Heart left ventricle (tissue), 16 donors: Measurements from ENCODE around the gene CHAF1A. TPM values are rescaled to one million over a fixed set of nuclear protein-coding genes. Genes with fewer than 3 reads are reported as not detected.

Source experiments
- ATAC-seq, 4 donors: fragments of 200-7000 bp; cut with Tn5 transposase; one replicate each; pipeline ENCODE4 v1.9.1; 2020 to 2022; ENCODE audit warnings: moderate library complexity in 4 of 4, mild to moderate bottlenecking in 3 of 4, moderate number of reproducible peaks in 1 of 4
- DNase-seq, 5 donors: peaks; one replicate each; pipeline ENCODE4 v3.0.0-alpha.2; 2020
- H3K27ac ChIP-seq, 12 donors: fragments of 200-600 bp; sonication (generic) in 4 of 12; one replicate each; pipeline versions ENCODE4 v1.5.0 to v1.8.0; 2016 to 2022; ENCODE audit warnings: mild to moderate bottlenecking in 2 of 12
- H3K27me3 ChIP-seq, 9 donors: fragments of 200-600 bp; sonication (generic) in 2 of 9; one replicate each; pipeline versions ENCODE4 v1.5.1 to v1.8.0; 2016 to 2022; ENCODE audit warnings: mild to moderate bottlenecking in 3 of 9
- H3K36me3 ChIP-seq, 9 donors: fragments of 200-600 bp; sonication (generic) in 2 of 9; one replicate each; pipeline versions ENCODE4 v1.5.0 to v1.8.0; 2018 to 2022; ENCODE audit warnings: mild to moderate bottlenecking in 2 of 9
- H3K4me1 ChIP-seq, 12 donors: fragments of 200-600 bp; sonication (generic) in 4 of 12; one replicate each; pipeline versions ENCODE4 v1.5.0 to v1.8.0; 2016 to 2022; ENCODE audit warnings: mild to moderate bottlenecking in 3 of 12
- H3K4me3 ChIP-seq, 12 donors: fragments of 200-600 bp; sonication (generic) in 4 of 12; one replicate each; pipeline versions ENCODE4 v1.5.0 to v1.8.0; 2017 to 2022; ENCODE audit warnings: mild to moderate bottlenecking in 9 of 12, moderate library complexity in 4 of 12
- H3K9me3 ChIP-seq, 12 donors: fragments of 200-600 bp; sonication (generic) in 4 of 12; one replicate each; pipeline versions ENCODE4 v1.5.0 to v1.8.0; 2016 to 2022; ENCODE audit warnings: mild to moderate bottlenecking in 1 of 12
- POLR2A ChIP-seq, 2 donors: fragments of 450-650 bp; IDR thresholded peaks; one replicate each; pipeline ENCODE4 v1.6.1; 2017; ENCODE audit warnings: antibody characterized with exemption in 2 of 2, mild to moderate bottlenecking in 2 of 2, moderate library complexity in 2 of 2
- WGBS, 4 donors: extraction: QIAGEN DNeasy Blood & Tissue Kit in 2 of 4; methylation state at CpG; one replicate each; pipeline versions ENCODE4 v1.1.5 to v1.1.7; 2013 to 2018; 5-methylcytosine and 5-hydroxymethylcytosine counted together
- intact Hi-C, 10 donors: fragments of 100-400 bp; cut with DNase I; formaldehyde crosslinking; loops; one replicate each; pipeline versions ENCODE4 v1.11.1 to v1.14.2; 2022
- polyA plus RNA-seq, 2 donors: library from polyadenylated mRNA; stranded (reverse); fragments of 200-250 nt; gene quantifications; one replicate each; pipeline ENCODE4 v1.2.3, GENCODE V29; 2013
- total RNA-seq, 9 donors: library from RNA; depleted of rRNA in 2 of 9; stranded (reverse); fragments of >200 nt in 2 of 9; fragmentation: NEBNext Ultra II Directional in 3 of 9; extraction: Animal tissue kit (Norgen Biotek cat#: 25700) in 3 of 9; gene quantifications; one replicate each; pipeline versions ENCODE4 v1.1.0 to v1.2.4, GENCODE V29; 2016 to 2023
- TF ChIP-seq, protein P1 (sequence below), 12 donors: fragments of 200-600 bp; sonication (generic) in 4 of 12; IDR thresholded peaks; one replicate each; pipeline versions ENCODE4 v1.5.0 to v1.8.0; 2018 to 2022; ENCODE audit warnings: antibody characterized with exemption in 12 of 12, mild to moderate bottlenecking in 5 of 12
- donor health status: ischemic (EF 13 %, LVEDD 7.1; RV severe dilation, severe dysfunction).
- donor health status: healthy with polysubstance abuse.
- donor health status: DM: no; HTN: yes; CAD: no.
- donor health status: DM: no; HTN: no; CAD: no.
- donor health status: ischemic (EF 25% LVEDD 6.9; RV normal size, moderate dysfunction).
- donor health status: ischemic (EF 25% LVEDD 5.7; RV mildly dilated, moderate dysfunction).
- donor health status: healthy.
- donor health status: DM: yes; HTN: yes; CAD: no.
- donor health status: ischemic (EF 35%, LVEDD 5.7; RV mildly dilated, moderate dysfunction).
- donor health status: nonischemic (EF 11% LVEDD 7.7; RV severe dilation, severe dysfunction).
- donor health status: DM: yes; HTN: yes; CAD: no.
- donor health status: PGD.
- donor health status: ischemic (EF 29% LVEDD 5.4; RV normal size, mild dysfunction).
- donor health status: nonischemic (EF 23%, LVEDD 6.1; RV moderate dilation, normal function).

CHAF1A gene
- total and polyA plus RNA-seq, 11 donors = 2.9 to 10.7 (median 5.5) TPM

DNA sequence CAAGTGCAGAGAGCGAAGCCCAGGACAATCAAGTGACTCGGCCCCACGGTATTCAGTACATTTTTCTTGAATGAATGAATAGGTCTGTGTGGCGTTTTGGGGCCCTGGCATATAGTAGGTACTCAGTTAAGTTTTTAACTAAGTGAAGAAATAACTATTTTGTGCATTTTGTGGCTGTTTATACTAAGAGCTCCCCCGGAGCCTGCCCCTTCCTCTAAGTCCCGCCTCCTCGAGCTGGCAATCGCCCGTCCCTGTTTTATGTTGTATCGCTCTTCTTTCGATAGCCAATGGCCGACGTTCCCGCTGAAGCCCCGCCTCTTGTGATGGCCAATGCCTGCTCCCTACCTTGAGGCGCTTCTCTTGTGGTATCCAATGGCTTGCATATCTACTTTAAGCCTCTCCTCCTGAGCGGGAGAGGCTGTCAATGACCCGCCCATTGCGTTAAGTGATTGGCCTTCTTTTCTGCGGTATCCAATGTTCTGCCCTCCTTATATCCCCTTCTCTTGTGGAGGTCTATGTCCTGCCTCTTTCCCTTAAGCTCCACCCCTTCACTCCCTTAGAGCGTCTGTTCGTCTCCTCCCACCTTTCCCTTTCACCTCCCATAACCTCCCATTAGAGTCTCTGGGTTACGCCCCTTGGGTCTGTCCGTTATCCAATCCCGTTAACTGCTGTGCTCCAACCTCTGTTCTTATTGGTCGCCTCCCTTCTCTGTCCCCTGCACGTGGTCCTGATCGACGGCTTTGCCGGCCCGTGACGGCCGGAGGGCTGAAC is 69.1 kb downstream of the CHAF1A start:
- 0 to 2% (median 1%) methylated on average over 31 to 33 of the region's 33 CpGs for WGBS, 4 donors
- Histone ChIP-seq H3K27ac (peak overlapping the region; percentile 26 to 95 (median 82)), H3K27me3 (no peaks in the 10 kb centered on the region), H3K36me3 (peaks cover 0 to 15% (median 12%) of the 10 kb centered on the region in 9 donors), H3K4me3 (peak overlapping the region; percentile 65 to 98 (median 92)), H3K9me3 (no peaks in the 10 kb centered on the region), H3K4me1 (peaks cover 0 to 27% (median 18%) of the 10 kb centered on the region in 12 donors)
- intact Hi-C loops = loop anchor here in 1 of 10 donors (1.0 kb wide), 1 partner anchor 14 kb away; the partner anchor contains the start of gene UBXN6
- peak; percentile 97 to 99 (median 98) for DNase-seq
- ATAC-seq = peak; percentile 94 to 97 (median 97)
- TF ChIP-seq, protein P1, sequence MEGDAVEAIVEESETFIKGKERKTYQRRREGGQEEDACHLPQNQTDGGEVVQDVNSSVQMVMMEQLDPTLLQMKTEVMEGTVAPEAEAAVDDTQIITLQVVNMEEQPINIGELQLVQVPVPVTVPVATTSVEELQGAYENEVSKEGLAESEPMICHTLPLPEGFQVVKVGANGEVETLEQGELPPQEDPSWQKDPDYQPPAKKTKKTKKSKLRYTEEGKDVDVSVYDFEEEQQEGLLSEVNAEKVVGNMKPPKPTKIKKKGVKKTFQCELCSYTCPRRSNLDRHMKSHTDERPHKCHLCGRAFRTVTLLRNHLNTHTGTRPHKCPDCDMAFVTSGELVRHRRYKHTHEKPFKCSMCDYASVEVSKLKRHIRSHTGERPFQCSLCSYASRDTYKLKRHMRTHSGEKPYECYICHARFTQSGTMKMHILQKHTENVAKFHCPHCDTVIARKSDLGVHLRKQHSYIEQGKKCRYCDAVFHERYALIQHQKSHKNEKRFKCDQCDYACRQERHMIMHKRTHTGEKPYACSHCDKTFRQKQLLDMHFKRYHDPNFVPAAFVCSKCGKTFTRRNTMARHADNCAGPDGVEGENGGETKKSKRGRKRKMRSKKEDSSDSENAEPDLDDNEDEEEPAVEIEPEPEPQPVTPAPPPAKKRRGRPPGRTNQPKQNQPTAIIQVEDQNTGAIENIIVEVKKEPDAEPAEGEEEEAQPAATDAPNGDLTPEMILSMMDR (IDR thresholded peaks at IDR 0.05) = no peak
- TF ChIP-seq POLR2A (IDR thresholded peaks at IDR 0.05) = peak in 1 of 2 donors; percentile 79

DNA sequence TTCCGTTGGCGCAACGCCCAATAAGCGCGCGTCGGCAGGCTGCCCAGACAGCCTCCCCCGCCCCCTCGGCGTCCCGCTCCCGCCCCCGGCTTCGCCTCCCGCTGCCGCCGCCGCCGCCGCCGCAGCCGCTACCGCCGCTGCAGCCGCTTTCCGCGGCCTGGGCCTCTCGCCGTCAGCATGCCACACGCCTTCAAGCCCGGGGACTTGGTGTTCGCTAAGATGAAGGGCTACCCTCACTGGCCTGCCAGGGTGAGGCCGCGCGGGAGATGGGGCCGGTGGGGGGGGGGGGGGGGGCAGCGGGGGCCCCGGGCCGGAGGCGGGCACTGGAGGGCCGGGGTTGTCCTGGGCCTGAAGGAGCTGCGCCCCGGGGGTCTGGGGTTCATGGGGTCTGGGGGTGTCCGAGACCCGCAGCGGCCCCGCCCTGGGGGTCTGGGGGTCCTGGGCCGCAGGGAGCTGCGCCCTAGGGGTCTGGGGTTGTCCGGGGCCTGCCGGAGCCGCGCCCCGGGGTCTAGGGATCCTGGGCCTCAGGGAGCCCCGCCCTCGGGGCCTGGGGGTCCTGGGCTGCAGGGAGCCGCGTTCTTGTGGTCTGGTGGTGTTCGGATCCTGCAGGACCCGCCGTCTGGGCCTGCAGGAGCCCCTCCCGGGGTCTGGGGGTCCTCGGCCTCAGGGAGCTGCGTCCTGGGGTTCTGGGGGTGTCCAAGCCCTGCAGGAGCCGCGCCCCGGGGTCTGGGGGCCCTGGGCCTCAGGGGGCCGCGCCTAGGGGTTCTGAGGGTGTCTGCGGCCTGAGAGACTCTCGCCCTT is 69.9 kb downstream of the CHAF1A start, which contains the start of gene HDGFL2:
HDGFL2 (plus strand) TSS at position 124 of the 801 bp plus-strand sequence; CDS start at position 178, 54 bp downstream.
- peaks cover 0 to 27% (median 18%) of the 10 kb centered on the region in 12 donors for H3K4me1 ChIP-seq
- peak within 1 kb of the TSS; percentile 26 to 95 (median 82) for H3K27ac ChIP-seq
- 0 to 1% (median 0%) methylated on average over 5 to 70 of the region's 71 CpGs for WGBS, 4 donors
- ATAC-seq = no peak
- H3K9me3 ChIP-seq = no peaks in the 10 kb centered on the region
- DNase-seq = peak in 1 of 5 donors; percentile 98
- peak within 1 kb of the TSS; percentile 65 to 98 (median 92) for H3K4me3 ChIP-seq
- intact Hi-C loops = no loop called here
- H3K36me3 ChIP-seq = peaks cover 0 to 23% (median 19%) of the 10 kb centered on the region in 9 donors
- H3K27me3 ChIP-seq = no peaks in the 10 kb centered on the region
- no peak for TF ChIP-seq POLR2A (IDR thresholded peaks at IDR 0.05)
- TF ChIP-seq, protein P1 (IDR thresholded peaks at IDR 0.05) = no peak

DNA sequence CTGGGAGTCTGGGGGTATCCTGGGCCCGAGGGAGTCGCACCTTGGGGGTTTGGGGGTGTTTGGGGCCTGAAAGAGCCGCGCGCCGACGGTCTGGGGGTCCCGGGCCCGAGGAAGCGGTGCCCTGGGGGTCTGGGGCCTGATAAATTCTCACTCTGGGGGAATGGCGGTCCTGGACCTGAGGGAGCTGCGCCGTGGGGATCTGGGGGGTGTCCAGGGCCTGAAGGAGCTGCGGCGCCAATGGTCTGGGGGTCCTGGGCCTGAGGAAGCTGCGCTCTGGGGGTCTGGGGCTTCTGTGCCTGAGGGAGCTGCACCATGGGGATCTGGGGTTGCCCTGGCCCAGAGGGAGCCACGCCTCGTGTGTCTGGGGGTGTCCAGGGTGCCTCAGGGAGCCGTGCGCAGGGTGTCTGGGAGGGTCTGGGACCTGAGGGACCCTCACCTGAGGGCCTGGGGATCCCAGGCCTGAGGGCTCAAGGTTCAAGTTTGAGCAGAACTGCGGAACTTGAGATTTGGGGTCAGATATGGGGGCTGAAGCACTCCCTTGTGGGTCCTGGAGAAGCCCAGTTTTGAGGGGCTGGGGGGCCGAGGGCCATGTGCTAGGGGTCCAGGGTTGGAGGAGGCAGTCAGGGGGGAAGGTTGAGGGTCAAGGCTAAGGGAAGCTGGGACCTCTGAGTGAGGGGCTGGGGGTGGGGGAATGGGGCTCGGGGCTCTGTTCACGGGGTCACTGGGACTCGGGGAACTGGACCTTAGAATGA is 70.7 kb downstream of the CHAF1A start:
- H3K27me3 ChIP-seq = no peaks in the 10 kb centered on the region
- H3K27ac ChIP-seq = peak overlapping the region in 7 of 12 donors; percentile 48 to 82 (median 74)
- intact Hi-C loops = no loop called here
- no peak for ATAC-seq
- 23 to 27% (median 26%) methylated on average over 24 to 25 of the region's 25 CpGs for WGBS, 4 donors
- no peaks in the 10 kb centered on the region for H3K9me3 ChIP-seq
- DNase-seq = peak in 1 of 5 donors; percentile 64
- H3K4me1 ChIP-seq = peaks cover 0 to 27% (median 18%) of the 10 kb centered on the region in 12 donors
- TF ChIP-seq, protein P1 (IDR thresholded peaks at IDR 0.05) = no peak
- peak overlapping the region; percentile 65 to 98 (median 92) for H3K4me3 ChIP-seq
- peaks cover 0 to 30% (median 25%) of the 10 kb centered on the region in 9 donors for H3K36me3 ChIP-seq
